GM23338 (cell line): ENCODE data around the gene UTP11. TPM values are rescaled to one million over a fixed set of nuclear protein-coding genes. Genes with fewer than 3 reads are reported as not detected.

Experiments used
- ATAC-seq: fragments of 200-7000 bp; cut with Tn5 transposase; 3 replicates; pipeline ENCODE4 v1.9.1; 2020
- DNase-seq: peaks from one replicate; pipeline ENCODE4 v3.0.0-alpha.2; 2015; ENCODE audit warnings: low spot score
- H2AFZ ChIP-seq: fragments of 200-600 bp; sonication (generic); 2 replicates; pipeline ENCODE4 v1.8.0; 2016; ENCODE audit warnings: antibody characterized with exemption, mild to moderate bottlenecking, moderate library complexity
- H3F3A ChIP-seq: fragments of 200-600 bp; sonication (generic); replicated peaks from 2 replicates; pipeline ENCODE4 v1.8.0; 2017; ENCODE audit warnings: antibody characterized with exemption, mixed run types, low read depth
- H3K27ac ChIP-seq: fragments of 200-600 bp; sonication (generic); 2 replicates; pipeline ENCODE4 v1.6.1; 2016; ENCODE audit warnings: low read depth
- H3K27me3 ChIP-seq: fragments of 200-600 bp; sonication (generic); 2 replicates; pipeline ENCODE4 v1.8.0; 2016; ENCODE audit warnings: mild to moderate bottlenecking, mixed run types, moderate library complexity; ENCODE audit not compliant: insufficient read depth
- H3K36me3 ChIP-seq: fragments of 200-600 bp; sonication (generic); 2 replicates; pipeline ENCODE4 v1.8.0; 2016; ENCODE audit warnings: mild to moderate bottlenecking; ENCODE audit not compliant: insufficient read depth
- H3K4me1 ChIP-seq: fragments of 200-600 bp; sonication (generic); 2 replicates; pipeline ENCODE4 v1.8.0; 2016; ENCODE audit warnings: mild to moderate bottlenecking, moderate library complexity; ENCODE audit not compliant: insufficient read depth
- H3K4me2 ChIP-seq: fragments of 200-600 bp; sonication (generic); 2 replicates; pipeline ENCODE4 v1.7.1; 2017; ENCODE audit warnings: mixed run types
- H3K4me3 ChIP-seq: fragments of 200-600 bp; sonication (generic); 2 replicates; pipeline ENCODE4 v1.6.1; 2016; ENCODE audit warnings: mixed run types
- H3K79me2 ChIP-seq: fragments of 200-600 bp; sonication (generic); replicated peaks from 2 replicates; pipeline ENCODE4 v1.8.0; 2017; ENCODE audit warnings: mild to moderate bottlenecking; ENCODE audit not compliant: insufficient read depth
- H3K9me2 ChIP-seq: fragments of 200-600 bp; sonication (generic); 2 replicates; pipeline ENCODE4 v1.8.0; 2017; ENCODE audit not compliant: insufficient read depth
- H4K20me1 ChIP-seq: fragments of 200-600 bp; sonication (generic); replicated peaks from 2 replicates; pipeline ENCODE4 v1.8.0; 2017; ENCODE audit warnings: mild to moderate bottlenecking; ENCODE audit not compliant: insufficient read depth
- H3K27ac Mint-ChIP-seq: 2 replicates; pipeline ENCODE4 v1.8.0; 2020; ENCODE audit warnings: inconsistent platforms, mild to moderate bottlenecking, moderate library complexity, mixed read lengths
- H3K27me3 Mint-ChIP-seq: 3 replicates; pipeline ENCODE4 v1.8.0; 2022; ENCODE audit warnings: low read depth, mild to moderate bottlenecking, moderate library complexity, mixed read lengths, inconsistent platforms; ENCODE audit not compliant: insufficient read depth, poor library complexity
- H3K36me3 Mint-ChIP-seq: 3 replicates; pipeline ENCODE4 v1.8.0; 2021; ENCODE audit warnings: low read depth, mild to moderate bottlenecking, inconsistent platforms, moderate library complexity, mixed read lengths
- H3K4me1 Mint-ChIP-seq: 3 replicates; pipeline ENCODE4 v1.8.0; 2020; ENCODE audit warnings: mild to moderate bottlenecking, inconsistent platforms, mixed read lengths
- H3K4me3 Mint-ChIP-seq: 3 replicates; pipeline ENCODE4 v1.8.0; 2021; ENCODE audit warnings: moderate library complexity, mild to moderate bottlenecking, inconsistent platforms, mixed read lengths
- H3K9me3 Mint-ChIP-seq: 3 replicates; pipeline ENCODE4 v1.8.0; 2020; ENCODE audit warnings: moderate library complexity, mild to moderate bottlenecking, inconsistent platforms, mixed read lengths
- EZH2 ChIP-seq: fragments of 200-600 bp; sonication (generic); IDR thresholded peaks from one replicate; pipeline ENCODE4 v1.8.0; 2017; ENCODE audit warnings: antibody characterized with exemption, mild to moderate bottlenecking, low read depth; ENCODE audit not compliant: unreplicated experiment
- EZH2phosphoT487 ChIP-seq: fragments of 200-600 bp; sonication (generic); IDR thresholded peaks from one replicate; pipeline ENCODE4 v1.8.1; 2018; ENCODE audit warnings: antibody characterized with exemption; ENCODE audit not compliant: unreplicated experiment
- NANOG ChIP-seq: IDR thresholded peaks from 2 replicates; pipeline ENCODE4 v1.6.1; 2016; ENCODE audit warnings: antibody characterized with exemption, borderline replicate concordance
- POLR2AphosphoS5 ChIP-seq: IDR thresholded peaks from 2 replicates; pipeline ENCODE4 v1.6.1; 2016; ENCODE audit warnings: antibody characterized with exemption, low read depth
- REST ChIP-seq: IDR thresholded peaks from one replicate; pipeline ENCODE4 v1.6.1; 2018; ENCODE audit warnings: antibody characterized with exemption; ENCODE audit not compliant: unreplicated experiment
- STAT1 ChIP-seq: IDR thresholded peaks from one replicate; pipeline ENCODE4 v1.6.1; 2016; ENCODE audit warnings: antibody characterized with exemption; ENCODE audit not compliant: unreplicated experiment
- ZNF462 ChIP-seq: fragments of 250-450 bp; sonication (Bioruptor Pico); IDR thresholded peaks from 2 replicates; pipeline ENCODE4 v1.5.0; 2020; ENCODE audit warnings: mild to moderate bottlenecking, moderate library complexity
- polyA plus RNA-seq: library from polyadenylated mRNA; unstranded; fragments of >200 nt; fragmentation: Nextera tagmentation; extraction: Ambion mirVana; gene quantifications from 2 replicates; pipeline ENCODE4 v1.2.1, GENCODE V29; 2016
- total RNA-seq: library from RNA; depleted of rRNA; stranded (reverse); fragments of >200 nt; shearing (Covaris generic); gene quantifications from 2 replicates; pipeline ENCODE4 v1.2.3, GENCODE V29; 2014

UTP11 gene
- total and polyA plus RNA-seq, 2 experiments from 2014 or later: 67.8 to 105 TPM

DNA sequence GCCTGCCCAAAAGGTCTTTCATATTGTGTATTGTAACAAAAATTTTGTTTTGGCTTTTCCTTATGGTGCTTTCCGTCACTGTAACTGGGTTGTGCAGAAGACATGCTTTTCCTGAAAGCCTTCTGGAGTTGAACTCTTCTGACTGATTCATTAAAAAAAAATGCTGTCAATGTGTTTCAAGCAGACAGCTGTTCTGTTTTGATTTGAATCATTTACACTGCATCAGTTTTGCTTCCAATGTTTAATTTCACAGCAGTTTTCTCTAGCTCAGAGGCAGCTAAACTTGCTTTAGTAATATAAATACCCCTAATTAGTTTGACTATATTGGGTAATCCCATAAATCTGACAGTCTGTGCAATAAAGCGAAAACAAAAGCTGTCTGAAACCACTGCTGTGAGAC lies 7.9 kb downstream of the UTP11 start (continued):
- TF ChIP-seq STAT1 (no peak), ZNF462 (no peak), EZH2 (no peak)

- H3K4me1 ChIP-seq: no peaks in the 10 kb centered on the region
- H3K9me2 ChIP-seq: no peaks in the 10 kb centered on the region
- DNase-seq (no peak), ATAC-seq (no peak)
- peaks cover 68% of the 10 kb centered on the region for H3K36me3 ChIP-seq
- H3K27me3 ChIP-seq: no peaks in the 10 kb centered on the region
- no peak overlapping the region for H3K27ac ChIP-seq
- no peak overlapping the region for H3K4me2 ChIP-seq
- Mint-ChIP-seq H3K36me3 (peaks cover 86% of the 10 kb centered on the region), H3K9me3 (no peaks in the 10 kb centered on the region; the same call in 2 of the 3 replicates), H3K27me3 (peaks cover 4% of the 10 kb centered on the region), H3K4me3 (no peak overlapping the region), H3K4me1 (peaks cover 9% of the 10 kb centered on the region), H3K27ac (no peak overlapping the region)
- TF ChIP-seq REST: no peak
- no peak for TF ChIP-seq NANOG
- TF ChIP-seq EZH2phosphoT487: no peak
- no peak for TF ChIP-seq EZH2
- TF ChIP-seq STAT1: no peak
- TF ChIP-seq POLR2AphosphoS5: no peak
- peaks cover 19% of the 10 kb centered on the region for H3K79me2 ChIP-seq
- H3K4me3 ChIP-seq: no peak overlapping the region
- H4K20me1 ChIP-seq: peaks cover 12% of the 10 kb centered on the region
- H2AFZ ChIP-seq: no peak overlapping the region
- peaks cover 35% of the 10 kb centered on the region; the same call in 1 of the 2 replicates for H3F3A ChIP-seq
These were observed 9.4 kb downstream of the UTP11 start for GRCh38 chr1:38021969-38022368.
